Lower lobe of right lung (tissue), 2 donors: ENCODE results near the gene TOMM20. TPM values are rescaled to one million over a fixed set of nuclear protein-coding genes. Genes with fewer than 3 reads are reported as not detected.
"Not testable (repeated sequence)": the region's sequence is repeated elsewhere in the genome, so short reads cannot be mapped to it uniquely, and the experiment has no call there.

ENCODE experiments used
- ATAC-seq, 2 donors: fragments of 200-7000 bp; cut with Tn5 transposase; one replicate each; pipeline ENCODE4 v1.9.1; 2020 to 2022; ENCODE audit warnings: mild to moderate bottlenecking in 2 of 2, moderate library complexity in 2 of 2
- DNase-seq: peaks from one replicate; pipeline ENCODE4 v3.0.0-alpha.2; 2020
- H3K27ac ChIP-seq: fragments of 200-600 bp; one replicate; pipeline ENCODE4 v1.8.0; 2022
- H3K27me3 ChIP-seq: fragments of 200-600 bp; one replicate; pipeline ENCODE4 v1.8.0; 2022; ENCODE audit warnings: low read depth
- H3K36me3 ChIP-seq: fragments of 200-600 bp; one replicate; pipeline ENCODE4 v1.8.0; 2022; ENCODE audit warnings: mild to moderate bottlenecking
- H3K4me1 ChIP-seq: fragments of 200-600 bp; one replicate; pipeline ENCODE4 v1.8.0; 2022
- H3K4me3 ChIP-seq: fragments of 200-600 bp; one replicate; pipeline ENCODE4 v1.8.0; 2022; ENCODE audit warnings: mild to moderate bottlenecking
- H3K9me3 ChIP-seq: fragments of 200-600 bp; one replicate; pipeline ENCODE4 v1.8.0; 2022
- CTCF ChIP-seq: fragments of 200-600 bp; IDR thresholded peaks from one replicate; pipeline ENCODE4 v1.8.0; 2022; ENCODE audit warnings: antibody characterized with exemption, mild to moderate bottlenecking
- intact Hi-C: fragments of 100-400 bp; cut with DNase I; formaldehyde crosslinking; loops from one replicate; pipeline ENCODE4 v1.11.0; 2022
- total RNA-seq: library from RNA; stranded (reverse); fragmentation: NEBNext Ultra II Directional; extraction: Animal tissue kit (Norgen Biotek cat#: 25700); gene quantifications from one replicate; pipeline ENCODE4 v1.2.1, GENCODE V29; 2021
- donor health status: DM: no; HTN: yes; CAD: no; lungs with severe emphysema.

Gene TOMM20
- total RNA-seq, 1 donor from 2014 or later, result 88.4 TPM

GRCh38 chr1:235100194-235100772 lies 28.4 kb downstream of the TOMM20 start:
- intact Hi-C loops, result no loop called here

DNA sequence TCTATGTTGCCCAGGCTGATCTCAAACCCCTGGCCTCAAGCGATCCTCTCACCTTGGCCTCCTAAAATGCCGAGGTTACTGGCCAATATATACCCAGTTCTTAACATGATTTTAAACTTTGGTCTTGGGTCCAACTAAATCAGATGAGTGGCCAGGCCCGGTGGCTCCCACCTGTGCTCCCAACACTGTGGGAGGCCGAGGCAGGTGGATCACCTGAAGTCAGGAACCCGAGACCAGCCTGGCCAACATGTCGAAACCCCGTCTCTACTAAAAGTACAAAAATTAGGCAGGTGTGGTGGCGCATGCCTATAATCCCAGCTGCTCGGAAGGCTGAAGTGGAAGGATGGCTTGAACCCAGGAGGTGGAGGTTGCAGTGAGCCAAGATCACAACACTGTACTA lies 29.6 kb downstream of the TOMM20 start:
- H3K4me3 ChIP-seq, result no peak overlapping the region
- intact Hi-C loops, result no loop called here
- no peak for TF ChIP-seq CTCF
- DNase-seq, result no peak
- no peaks in the 10 kb centered on the region for H3K36me3 ChIP-seq
- no peaks in the 10 kb centered on the region for H3K27me3 ChIP-seq
- H3K9me3 ChIP-seq, result no peaks in the 10 kb centered on the region
- ATAC-seq, result no peak
- no peak overlapping the region for H3K27ac ChIP-seq
- peaks cover 4% of the 10 kb centered on the region for H3K4me1 ChIP-seq

More at GRCh38 chr1:235100194-235100772, 28.4 kb downstream of the TOMM20 start:
- H3K4me3 ChIP-seq, result no peak overlapping the region
- H3K27me3 ChIP-seq, result no peaks in the 10 kb centered on the region
- H3K4me1 ChIP-seq, result peaks cover 9% of the 10 kb centered on the region
- DNase-seq, result no peak
- no peak for TF ChIP-seq CTCF
- no peaks in the 10 kb centered on the region for H3K36me3 ChIP-seq
- no peak for ATAC-seq
- no peaks in the 10 kb centered on the region for H3K9me3 ChIP-seq
- H3K27ac ChIP-seq, result no peak overlapping the region

DNA sequence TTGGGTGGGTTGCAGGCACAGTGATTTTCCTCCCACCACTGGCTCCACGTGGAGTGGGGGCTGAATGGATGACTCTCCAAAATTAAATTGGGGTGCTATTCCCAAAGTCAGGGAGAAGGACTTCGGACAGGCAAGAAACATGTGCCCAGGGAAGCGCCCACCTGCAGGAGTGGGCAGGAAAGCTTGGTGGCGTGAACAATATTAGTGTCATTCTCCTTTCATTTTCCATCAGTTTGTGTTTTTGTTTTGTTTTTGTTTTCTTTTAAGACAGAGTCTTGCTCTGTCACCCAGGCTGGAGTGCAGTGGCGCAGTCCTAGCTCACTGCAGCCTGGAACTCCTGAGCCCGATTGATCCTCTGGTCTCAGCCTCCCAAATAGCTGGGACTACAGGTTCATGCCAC lies 30.1 kb downstream of the TOMM20 start:
- no peak for ATAC-seq
- intact Hi-C loops, result no loop called here
- no peak for DNase-seq

GRCh38 chr1:235097501-235097900 lies 31.1 kb downstream of the TOMM20 start:
- ATAC-seq, H3K9me3 ChIP-seq, H3K36me3 ChIP-seq, H3K27ac ChIP-seq, H3K27me3 ChIP-seq, H3K4me3 ChIP-seq, DNase-seq, intact Hi-C loops: not testable (repeated sequence)
- peaks cover 11% of the 10 kb centered on the region for H3K4me1 ChIP-seq

More for the DNA sequence above, 30.1 kb downstream of the TOMM20 start:
- Histone ChIP-seq H3K9me3 (no peaks in the 10 kb centered on the region), H3K4me3 (no peak overlapping the region), H3K36me3 (no peaks in the 10 kb centered on the region), H3K27me3 (no peaks in the 10 kb centered on the region), H3K4me1 (peaks cover 4% of the 10 kb centered on the region), H3K27ac (no peak overlapping the region)
- no peak for TF ChIP-seq CTCF

GRCh38 chr1:235095938-235096562 lies 32.6 kb downstream of the TOMM20 start:
- Histone ChIP-seq H3K4me3 (no peak overlapping the region), H3K27me3 (no peaks in the 10 kb centered on the region), H3K36me3 (no peaks in the 10 kb centered on the region), H3K9me3 (no peaks in the 10 kb centered on the region), H3K27ac (no peak overlapping the region), H3K4me1 (peaks cover 11% of the 10 kb centered on the region)
- TF ChIP-seq CTCF, result no peak
- DNase-seq (no peak), ATAC-seq (no peak)
- intact Hi-C loops, result no loop called here
